H7 (cell line): ENCODE data around the gene SYMPK. TPM values are rescaled to one million over a fixed set of nuclear protein-coding genes. Genes with fewer than 3 reads are reported as not detected.

Source experiments
- DNase-seq: peaks from one replicate; pipeline ENCODE4 v3.0.0; 2012
- H3K27me3 ChIP-seq: 2 replicates; pipeline ENCODE4 v1.6.0; 2011; ENCODE audit warnings: mild to moderate bottlenecking, low read length; ENCODE audit not compliant: control insufficient read depth, insufficient read depth
- H3K36me3 ChIP-seq: replicated peaks from 2 replicates; pipeline ENCODE4 v1.5.1; 2011; ENCODE audit warnings: low read length; ENCODE audit not compliant: control insufficient read depth, insufficient read depth
- H3K4me3 ChIP-seq: 2 replicates; pipeline ENCODE4 v1.5.1; 2011; ENCODE audit warnings: low read depth, mild to moderate bottlenecking, control low read depth, low read length, moderate library complexity; ENCODE audit not compliant: insufficient read depth
- total RNA-seq: library from RNA; depleted of rRNA; stranded (reverse); fragments of >200 nt; shearing (Covaris generic); gene quantifications from 2 replicates; pipeline ENCODE4 v1.2.3, GENCODE V29; 2014

SYMPK gene
- total RNA-seq, 1 experiment from 2014 or later = 70.3 TPM

GRCh38 chr19:45782162-45782691 is 80.7 kb downstream of the SYMPK start, which contains the start of gene DMPK:
TSS of gene DMPK (minus strand) at chr19:45782490. CDS start at chr19:45782352, 138 bp downstream.
- peaks cover 9% of the 10 kb centered on the region for H3K27me3 ChIP-seq
- DNase-seq = peak; percentile 81
- no peak within 1 kb of the TSS for H3K4me3 ChIP-seq
- H3K36me3 ChIP-seq = no peaks in the 10 kb centered on the region; the same call in none of the 2 replicates

DNA sequence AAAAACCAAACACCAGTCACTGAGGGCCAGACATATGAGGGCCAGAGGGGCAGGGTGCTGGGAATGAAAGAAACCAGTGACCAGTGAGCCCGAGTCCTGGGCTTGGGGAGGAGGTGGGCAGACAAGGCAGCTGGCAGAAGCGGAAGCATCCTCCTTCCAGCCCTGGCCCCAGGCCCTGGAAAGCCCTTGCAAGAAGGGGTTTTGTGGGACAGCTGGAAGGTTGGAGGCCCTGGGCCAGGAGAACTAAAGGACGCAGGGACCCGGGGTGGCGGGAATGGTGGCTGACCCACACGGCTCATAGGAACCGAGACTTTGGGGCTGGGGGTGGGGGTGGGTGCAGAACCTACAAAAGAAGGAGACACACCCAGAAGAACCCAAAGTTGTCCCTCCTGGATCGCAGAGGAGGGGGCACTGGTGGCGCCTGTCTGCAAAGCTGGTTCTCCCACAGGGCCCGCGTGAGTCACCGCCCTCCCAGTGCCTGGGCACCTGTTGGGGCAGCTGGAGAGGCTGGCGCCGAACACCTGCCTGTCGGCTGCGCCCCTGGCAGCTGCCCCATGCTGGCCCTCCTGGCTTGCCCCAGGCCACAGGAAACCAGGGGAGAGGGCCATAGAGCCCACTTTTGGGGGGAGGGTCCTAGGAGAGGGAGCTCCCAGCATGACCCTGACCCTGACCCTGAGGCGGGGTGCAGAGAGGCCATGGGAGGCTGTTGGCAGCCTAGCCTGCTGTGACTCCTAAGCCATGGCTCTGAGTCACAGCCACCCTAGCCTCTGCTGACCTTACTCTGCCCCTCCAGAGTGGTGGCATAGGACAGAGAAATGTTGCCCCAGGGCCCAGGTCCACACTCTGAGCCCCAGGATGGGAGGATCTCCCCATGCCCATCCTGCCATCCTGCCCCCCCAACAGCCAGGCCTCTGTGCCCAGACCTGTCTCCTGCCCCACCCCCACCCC is 81.5 kb downstream of the SYMPK start:
- Histone ChIP-seq H3K4me3 (no peak overlapping the region), H3K36me3 (peaks cover 2% of the 10 kb centered on the region), H3K27me3 (peaks cover 9% of the 10 kb centered on the region)
- DNase-seq = peak; percentile 69

DNA sequence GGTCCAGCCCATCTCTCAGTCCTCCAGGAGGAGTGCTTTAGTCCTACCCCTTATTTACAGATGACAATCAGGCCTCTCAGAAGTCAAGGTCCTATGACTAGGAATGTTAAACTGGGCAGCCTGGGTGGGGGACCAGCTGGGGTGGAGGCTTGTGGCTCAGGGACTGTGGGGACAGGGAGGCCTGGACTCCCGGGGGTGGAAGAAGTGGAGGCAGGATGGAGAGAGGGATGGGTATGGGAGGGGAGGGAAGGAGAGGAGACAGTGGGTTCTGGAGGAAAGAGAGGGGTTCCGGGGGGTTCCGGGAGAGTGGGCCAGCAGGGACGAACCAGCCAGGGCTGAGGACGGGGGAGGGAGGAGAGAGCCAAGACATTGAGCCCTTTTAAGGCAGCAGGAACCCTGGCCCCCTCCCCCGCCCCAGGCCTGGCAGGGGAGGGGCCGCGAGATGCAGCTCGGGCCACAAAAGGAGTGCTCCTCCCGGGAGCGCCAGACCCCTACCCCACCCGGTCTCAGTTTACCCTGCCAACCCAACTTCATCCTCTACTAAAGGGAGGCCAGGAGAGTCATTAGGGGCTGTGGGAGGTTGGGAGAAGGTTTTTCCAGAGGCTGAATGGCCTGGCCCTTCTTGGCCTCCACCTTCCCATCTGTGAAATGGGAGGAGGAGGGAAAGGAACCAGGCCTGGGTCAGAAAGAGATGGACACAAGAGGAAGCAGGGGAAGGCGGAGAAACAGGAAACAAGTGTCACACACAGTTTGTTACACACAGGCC is 82.3 kb downstream of the SYMPK start:
- no peak overlapping the region for H3K4me3 ChIP-seq
- peaks cover 9% of the 10 kb centered on the region for H3K27me3 ChIP-seq
- DNase-seq = peak; percentile 82
- peaks cover 2% of the 10 kb centered on the region for H3K36me3 ChIP-seq

DNA sequence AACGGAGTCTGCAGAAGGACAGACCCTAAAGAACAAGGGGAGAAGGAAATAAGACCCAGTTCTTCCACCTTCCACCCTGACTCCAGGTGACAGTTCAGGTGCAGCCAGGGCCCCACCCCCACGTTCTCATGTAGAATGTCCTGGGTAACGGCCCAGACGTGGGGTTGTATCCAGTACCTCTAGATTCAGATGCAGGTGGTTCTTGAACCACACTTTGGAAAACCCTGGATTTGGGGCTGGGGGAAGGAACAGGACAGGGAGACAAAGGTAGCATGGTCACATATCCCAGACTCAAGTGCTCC is 82.8 kb downstream of the SYMPK start:
- peaks cover 2% of the 10 kb centered on the region for H3K36me3 ChIP-seq
- H3K27me3 ChIP-seq = peaks cover 9% of the 10 kb centered on the region
- DNase-seq = peak; percentile 76
- H3K4me3 ChIP-seq = no peak overlapping the region

- Histone ChIP-seq H3K27me3 (peaks cover 9% of the 10 kb centered on the region), H3K36me3 (peaks cover 2% of the 10 kb centered on the region), H3K4me3 (peak overlapping the region; percentile 50)
- DNase-seq = peak; percentile 99
Measured at GRCh38 chr19:45779231-45780145, 83.5 kb downstream of the SYMPK start.

DNA sequence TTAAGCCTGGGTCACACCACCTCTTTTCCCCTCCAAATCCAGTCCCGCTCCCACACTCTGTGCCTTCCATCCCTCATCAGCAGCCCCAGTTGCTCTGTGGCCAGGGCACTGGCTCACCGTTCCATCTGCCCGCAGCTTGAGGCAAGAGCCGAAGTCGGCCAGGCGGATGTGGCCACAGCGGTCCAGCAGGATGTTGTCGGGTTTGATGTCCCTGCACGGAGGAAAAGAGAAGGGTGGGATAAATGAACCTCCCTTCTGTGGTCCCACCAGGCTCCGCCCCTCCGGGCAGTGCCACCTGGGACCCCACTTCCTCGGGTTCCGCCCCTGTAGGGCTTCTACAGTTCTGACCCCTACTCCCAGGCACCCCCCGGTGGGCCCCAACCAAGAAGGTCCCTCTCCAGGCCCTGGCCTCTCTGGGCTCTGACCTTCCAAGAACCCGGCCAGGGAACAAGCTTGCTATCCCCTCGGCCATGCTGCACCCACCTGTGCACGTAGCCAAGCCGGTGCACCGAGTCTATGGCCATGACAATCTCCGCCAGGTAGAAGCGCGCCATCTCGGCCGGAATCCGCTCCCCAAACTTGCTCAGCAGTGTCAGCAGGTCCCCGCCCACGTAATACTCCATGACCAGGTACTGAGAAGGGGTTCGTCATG is 84.8 kb downstream of the SYMPK start:
- no peak overlapping the region for H3K4me3 ChIP-seq
- peaks cover 2% of the 10 kb centered on the region for H3K36me3 ChIP-seq

GRCh38 chr19:45777395-45777961 is 85.5 kb downstream of the SYMPK start:
- peaks cover 12% of the 10 kb centered on the region for H3K27me3 ChIP-seq
- DNase-seq = no peak
- peaks cover 2% of the 10 kb centered on the region for H3K36me3 ChIP-seq
- no peak overlapping the region for H3K4me3 ChIP-seq

More for the DNA sequence above, 84.8 kb downstream of the SYMPK start:
- no peak for DNase-seq
- peaks cover 9% of the 10 kb centered on the region for H3K27me3 ChIP-seq

DNA sequence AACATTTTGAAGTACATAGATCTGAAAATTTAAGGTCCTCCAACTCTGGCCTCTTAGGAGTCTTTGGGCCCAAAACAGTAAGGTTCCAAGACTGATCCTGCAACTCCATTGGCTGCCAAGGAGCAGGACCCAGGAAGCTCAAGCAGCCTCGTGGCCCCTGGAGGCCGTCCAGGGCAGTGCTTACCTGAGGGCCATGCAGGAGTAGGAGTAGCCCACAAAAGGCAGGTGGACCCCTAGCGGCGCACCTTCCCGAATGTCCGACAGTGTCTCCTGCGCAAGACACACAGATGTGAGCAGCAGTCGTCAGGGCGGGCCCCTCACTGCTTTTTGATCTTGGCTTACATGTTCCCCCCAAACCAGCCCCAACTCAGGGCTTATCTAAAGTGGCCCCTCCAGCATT is 88.2 kb downstream of the SYMPK start:
- DNase-seq = peak; percentile 95
- Histone ChIP-seq H3K27me3 (peaks cover 10% of the 10 kb centered on the region; the same call in 1 of the 2 replicates), H3K4me3 (no peak overlapping the region), H3K36me3 (peaks cover 2% of the 10 kb centered on the region)

- H3K4me3 ChIP-seq = no peak overlapping the region
- H3K27me3 ChIP-seq = peaks cover 10% of the 10 kb centered on the region; the same call in 1 of the 2 replicates
- no peak for DNase-seq
- H3K36me3 ChIP-seq = peaks cover 2% of the 10 kb centered on the region
Measured at GRCh38 chr19:45773384-45773783, 89.6 kb downstream of the SYMPK start.

DNA sequence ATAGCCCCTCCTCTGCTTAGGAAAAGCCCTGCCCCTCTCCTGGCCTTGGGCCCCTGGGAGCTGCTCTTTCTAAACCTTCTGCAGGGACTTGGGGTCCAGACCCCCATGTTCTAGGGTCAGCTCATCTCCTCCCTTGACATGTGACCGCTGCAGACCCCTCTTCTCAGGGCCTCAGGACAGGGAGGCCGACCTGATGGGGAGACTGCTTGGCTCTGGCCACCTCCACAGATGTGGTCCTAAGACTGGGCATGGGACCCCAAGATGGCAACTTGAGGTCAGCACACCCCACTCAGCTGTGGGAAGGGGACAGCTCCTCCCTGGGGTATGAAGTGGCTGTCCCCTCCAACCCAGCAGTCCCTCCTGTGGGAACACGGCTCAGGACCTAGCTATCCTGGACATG is 90.0 kb downstream of the SYMPK start:
- Histone ChIP-seq H3K27me3 (peaks cover 10% of the 10 kb centered on the region; the same call in 1 of the 2 replicates), H3K36me3 (peaks cover 2% of the 10 kb centered on the region), H3K4me3 (no peak overlapping the region)
- peak; percentile 26 for DNase-seq

DNA sequence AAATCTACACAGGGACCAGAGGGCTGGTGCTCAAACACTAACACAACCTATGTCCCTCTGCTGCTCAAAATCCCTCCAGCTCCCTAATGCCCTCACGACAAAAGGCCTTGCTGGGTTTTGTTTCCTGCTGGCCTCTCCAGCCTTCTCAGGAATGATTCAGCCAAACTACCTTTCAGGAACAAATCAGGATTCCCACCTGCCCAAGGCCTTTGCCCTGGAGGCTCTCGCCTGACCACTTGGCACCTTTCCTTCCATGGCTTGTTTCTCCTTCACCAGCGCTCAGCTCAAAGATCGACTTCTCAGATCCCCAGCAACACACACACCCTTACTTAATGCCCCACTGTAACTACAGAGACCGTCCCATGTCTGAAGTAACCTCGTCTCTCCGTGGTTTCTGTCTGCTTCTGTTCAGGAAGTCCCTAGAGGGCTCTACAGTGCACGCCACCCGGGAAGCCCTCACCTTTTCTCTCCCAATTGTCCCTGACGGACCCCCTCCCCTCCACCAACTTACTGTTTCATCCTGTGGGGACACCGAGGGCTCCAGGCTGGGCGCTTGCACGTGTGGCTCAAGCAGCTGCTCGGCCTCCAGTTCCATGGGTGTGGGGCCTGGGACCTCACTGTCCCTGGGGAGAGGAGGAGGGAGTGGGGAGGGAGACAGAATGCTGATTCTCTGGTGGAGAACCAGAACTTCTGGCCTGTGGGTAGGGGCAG is 90.7 kb downstream of the SYMPK start:
- H3K36me3 ChIP-seq = peaks cover 2% of the 10 kb centered on the region; the same call in 1 of the 2 replicates
- DNase-seq = peak; percentile 52
- peaks cover 10% of the 10 kb centered on the region; the same call in 1 of the 2 replicates for H3K27me3 ChIP-seq
- H3K4me3 ChIP-seq = no peak overlapping the region

DNA sequence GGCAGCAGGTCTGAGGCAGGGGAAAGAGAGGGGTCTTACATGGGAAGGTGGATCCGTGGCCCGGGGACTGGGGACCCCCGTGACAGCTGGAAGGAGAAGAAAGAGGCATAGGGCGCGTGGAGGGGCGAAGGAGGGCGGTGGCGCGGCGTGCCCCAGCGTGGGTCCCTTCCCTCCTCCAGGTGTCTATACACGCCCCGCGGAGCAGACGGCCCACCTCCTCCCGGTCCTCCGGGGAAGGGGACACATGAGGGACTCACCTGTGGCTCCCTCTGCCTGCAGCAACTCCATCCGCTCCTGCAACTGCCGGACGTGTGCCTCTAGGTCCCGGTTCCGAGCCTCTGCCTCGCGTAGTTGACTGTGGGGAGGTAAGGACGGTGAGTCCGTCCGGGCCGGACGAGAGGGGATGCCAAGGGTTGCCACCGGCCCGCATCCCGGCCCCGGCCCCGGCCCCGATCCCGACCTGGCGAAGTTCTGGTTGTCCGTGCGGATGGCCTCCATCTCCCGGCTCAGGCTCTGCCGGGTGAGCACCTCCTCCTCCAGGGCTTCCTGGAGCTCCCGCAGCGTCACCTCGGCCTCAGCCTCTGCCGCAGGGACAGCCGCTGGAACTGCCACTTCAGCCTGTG is 91.5 kb downstream of the SYMPK start:
- Histone ChIP-seq H3K4me3 (peak overlapping the region; percentile 62), H3K27me3 (peaks cover 10% of the 10 kb centered on the region; the same call in 1 of the 2 replicates), H3K36me3 (no peaks in the 10 kb centered on the region)
- peak; percentile 81 for DNase-seq
